NCI-H146 (cell line): ENCODE data around the gene ID4.
"Not testable (repeated sequence)": the region's sequence is repeated elsewhere in the genome, so short reads cannot be mapped to it uniquely, and the experiment has no call there.

Source experiments
- DNase-seq: peaks from one replicate; lab custom pipeline; 2025; lab: John Stamatoyannopoulos, UW

ID4 gene

GRCh38 chr6:19833947-19834346 lies 3.2 kb upstream of the ID4 start:
- DNase-seq, result no peak

DNA sequence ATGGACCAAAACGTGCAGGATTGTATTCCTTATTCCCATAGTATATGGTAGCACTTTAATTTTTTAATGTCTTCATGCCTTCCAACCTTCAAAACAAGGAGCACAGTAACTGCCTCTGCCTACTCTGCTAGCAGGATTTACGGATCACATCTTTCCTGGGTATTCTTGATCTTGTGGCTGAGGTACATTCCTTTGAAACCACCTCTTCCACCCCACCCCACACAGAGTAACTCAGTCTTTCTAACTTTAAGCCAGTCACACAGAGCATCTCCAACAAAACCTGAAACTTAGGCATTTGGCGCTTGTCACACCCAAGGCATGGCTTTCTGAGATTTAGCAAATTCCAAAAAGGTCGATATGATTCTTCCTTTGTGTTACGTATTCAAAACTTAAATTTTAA lies 2.3 kb upstream of the ID4 start:
- no peak for DNase-seq

DNA sequence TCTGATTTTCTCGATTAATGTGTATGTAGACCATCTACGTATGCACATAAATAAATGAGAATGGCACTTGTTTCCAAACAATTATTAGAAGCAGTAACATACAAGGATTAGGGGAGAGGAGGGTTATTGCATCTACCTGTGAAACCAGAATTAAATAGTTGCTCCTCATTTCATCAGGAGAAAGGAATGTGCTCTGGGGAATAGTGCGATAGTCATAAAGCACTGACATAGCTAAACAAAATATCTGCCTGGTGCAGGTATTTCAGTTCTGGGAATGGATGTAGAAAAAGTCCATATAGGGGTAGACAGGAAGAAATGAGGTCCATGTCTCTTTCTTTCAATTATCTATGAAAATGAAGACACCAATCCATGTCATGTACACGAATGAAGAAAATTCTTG lies 1.6 kb upstream of the ID4 start:
- DNase-seq, result no peak

DNA sequence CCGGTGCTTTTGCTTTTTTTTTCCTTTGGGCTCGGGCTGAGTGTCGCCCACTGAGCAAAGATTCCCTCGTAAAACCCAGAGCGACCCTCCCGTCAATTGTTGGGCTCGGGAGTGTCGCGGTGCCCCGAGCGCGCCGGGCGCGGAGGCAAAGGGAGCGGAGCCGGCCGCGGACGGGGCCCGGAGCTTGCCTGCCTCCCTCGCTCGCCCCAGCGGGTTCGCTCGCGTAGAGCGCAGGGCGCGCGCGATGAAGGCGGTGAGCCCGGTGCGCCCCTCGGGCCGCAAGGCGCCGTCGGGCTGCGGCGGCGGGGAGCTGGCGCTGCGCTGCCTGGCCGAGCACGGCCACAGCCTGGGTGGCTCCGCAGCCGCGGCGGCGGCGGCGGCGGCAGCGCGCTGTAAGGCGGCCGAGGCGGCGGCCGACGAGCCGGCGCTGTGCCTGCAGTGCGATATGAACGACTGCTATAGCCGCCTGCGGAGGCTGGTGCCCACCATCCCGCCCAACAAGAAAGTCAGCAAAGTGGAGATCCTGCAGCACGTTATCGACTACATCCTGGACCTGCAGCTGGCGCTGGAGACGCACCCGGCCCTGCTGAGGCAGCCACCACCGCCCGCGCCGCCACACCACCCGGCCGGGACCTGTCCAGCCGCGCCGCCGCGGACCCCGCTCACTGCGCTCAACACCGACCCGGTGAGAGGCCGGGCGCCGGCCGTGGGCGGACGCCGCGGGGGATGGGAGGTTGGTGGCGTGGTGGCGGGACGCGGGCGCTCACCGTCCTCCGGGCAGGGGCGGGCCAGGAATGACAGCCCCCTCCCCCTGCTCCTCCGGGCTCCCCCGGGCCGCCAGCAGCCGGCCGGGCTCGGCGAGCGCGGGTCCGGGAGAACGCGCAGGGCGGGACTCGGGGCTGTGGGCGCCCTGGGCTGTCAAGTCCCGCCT lies 606 bp downstream of the ID4 start:
- peak; percentile 58 for DNase-seq

GRCh38 chr6:19838442-19839236 lies 1.5 kb downstream of the ID4 start:
- peak; percentile 92 for DNase-seq

- DNase-seq, result no peak
These were observed 2.0 kb downstream of the ID4 start for GRCh38 chr6:19839237-19839546.

- DNase-seq, result no peak
These were observed 2.6 kb downstream of the ID4 start for GRCh38 chr6:19839788-19840187.

- no peak for DNase-seq
These were observed 4.0 kb downstream of the ID4 start for GRCh38 chr6:19841181-19841580.

DNA sequence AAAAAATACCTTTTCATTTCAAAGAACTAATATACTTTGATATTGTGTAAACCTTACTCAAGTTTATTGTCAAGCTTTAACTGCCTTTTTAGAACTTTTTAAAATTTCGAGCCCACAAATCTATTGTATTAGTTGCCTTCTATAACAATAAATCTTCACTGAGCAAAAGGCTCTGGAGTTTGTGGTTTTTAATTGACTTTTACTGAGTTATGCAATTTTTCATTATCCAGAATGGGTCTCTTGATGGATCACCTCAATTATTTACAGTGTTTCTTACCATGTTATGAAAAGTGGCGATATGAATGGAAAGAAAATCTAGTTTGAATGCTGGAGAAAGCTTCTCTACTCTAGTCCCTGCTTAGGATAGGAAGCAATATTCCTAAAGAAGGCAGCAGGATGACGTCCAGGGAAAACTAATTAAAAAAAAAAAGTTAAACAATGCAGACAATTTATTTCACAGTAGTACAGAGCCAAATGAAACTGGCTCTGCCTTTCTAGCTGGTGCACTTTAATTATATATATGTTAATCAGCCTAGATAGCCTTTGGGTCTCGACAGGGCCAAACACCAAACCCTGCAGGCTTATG lies 5.0 kb downstream of the ID4 start:
- DNase-seq, result no peak

GRCh38 chr6:19844689-19845088 lies 7.5 kb downstream of the ID4 start:
- no peak for DNase-seq

GRCh38 chr6:19845266-19846041 lies 8.3 kb downstream of the ID4 start:
- DNase-seq, result no peak

DNA sequence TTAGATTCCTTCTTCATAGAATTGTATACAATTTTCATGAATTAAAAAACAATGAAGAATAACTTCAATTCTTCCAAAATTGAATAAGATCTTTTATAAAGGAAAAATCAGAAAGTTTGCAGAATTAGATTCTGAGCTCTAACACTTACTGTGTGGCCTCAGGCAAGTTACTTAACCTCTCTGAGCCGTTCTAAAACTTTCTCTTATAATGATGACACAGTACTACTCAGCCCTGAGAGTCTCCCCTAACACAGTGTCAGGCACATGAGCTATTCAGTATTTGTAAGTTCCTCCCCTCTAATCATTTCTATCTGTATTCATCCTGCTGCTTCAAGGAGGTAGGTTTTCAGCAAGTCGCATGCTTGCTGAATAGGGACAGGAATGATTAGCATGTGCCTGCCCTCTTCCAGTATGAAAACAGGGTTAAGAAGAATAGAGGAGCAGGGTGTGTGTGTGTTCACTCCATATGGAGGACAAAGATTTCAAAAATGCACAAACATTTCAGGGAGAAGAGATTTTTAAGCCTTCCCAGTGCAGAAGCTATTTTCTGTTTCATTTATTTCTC lies 11.4 kb downstream of the ID4 start:
- no peak for DNase-seq

- DNase-seq, result no peak
These were observed 12.0 kb downstream of the ID4 start for GRCh38 chr6:19849196-19849595.

GRCh38 chr6:19849755-19850154 lies 12.6 kb downstream of the ID4 start:
- DNase-seq, result no peak

DNA sequence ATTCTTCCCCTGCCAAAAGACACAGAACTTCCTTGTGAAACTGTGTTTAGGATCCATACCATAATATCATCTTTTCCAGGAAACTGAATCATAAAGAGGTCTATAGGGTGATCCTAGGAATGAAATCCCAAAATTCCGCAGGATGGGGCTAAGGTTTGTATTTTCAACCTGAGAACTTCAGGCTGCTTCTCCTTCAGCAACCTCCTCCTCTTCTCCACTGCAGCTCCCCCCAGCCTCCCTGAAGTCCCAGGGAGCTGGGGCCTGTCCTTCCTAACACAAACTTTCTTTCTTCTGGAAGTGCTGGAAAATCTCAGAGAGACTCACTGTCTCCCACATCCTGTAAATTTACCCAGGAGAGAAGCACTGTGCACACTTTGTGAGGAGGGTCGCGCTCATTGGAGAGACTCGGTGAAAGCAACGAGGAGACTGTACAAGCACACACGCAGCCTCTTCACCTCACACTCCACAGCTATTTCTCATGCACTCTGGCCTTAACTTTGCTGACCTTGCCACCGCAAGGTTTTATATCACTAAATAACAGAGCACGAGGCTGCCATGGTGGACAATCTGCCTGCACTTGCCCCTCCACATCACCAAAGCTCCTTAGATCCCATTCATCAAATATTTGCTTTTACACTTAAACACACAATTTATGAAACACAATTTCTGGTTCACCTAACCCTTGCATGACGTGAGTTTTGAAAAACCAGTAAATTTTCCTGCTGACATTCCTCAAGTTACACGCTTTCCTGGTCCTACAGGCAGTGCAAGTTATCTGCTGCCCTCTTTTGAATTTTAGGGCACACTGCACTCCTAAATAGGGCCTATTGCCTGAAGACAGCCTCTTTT lies 14.3 kb downstream of the ID4 start:
- DNase-seq, result peak; percentile 85

- no peak for DNase-seq
These were observed 14.9 kb downstream of the ID4 start for GRCh38 chr6:19852090-19852457.

- DNase-seq, result no peak
These were observed 15.8 kb downstream of the ID4 start for GRCh38 chr6:19852927-19853326.

- not testable (repeated sequence) for DNase-seq
These were observed 17.3 kb downstream of the ID4 start for GRCh38 chr6:19854421-19855015.

GRCh38 chr6:19855536-19855935 lies 18.4 kb downstream of the ID4 start:
- no peak for DNase-seq

GRCh38 chr6:19857139-19857538 lies 20.0 kb downstream of the ID4 start:
- no peak for DNase-seq

DNA sequence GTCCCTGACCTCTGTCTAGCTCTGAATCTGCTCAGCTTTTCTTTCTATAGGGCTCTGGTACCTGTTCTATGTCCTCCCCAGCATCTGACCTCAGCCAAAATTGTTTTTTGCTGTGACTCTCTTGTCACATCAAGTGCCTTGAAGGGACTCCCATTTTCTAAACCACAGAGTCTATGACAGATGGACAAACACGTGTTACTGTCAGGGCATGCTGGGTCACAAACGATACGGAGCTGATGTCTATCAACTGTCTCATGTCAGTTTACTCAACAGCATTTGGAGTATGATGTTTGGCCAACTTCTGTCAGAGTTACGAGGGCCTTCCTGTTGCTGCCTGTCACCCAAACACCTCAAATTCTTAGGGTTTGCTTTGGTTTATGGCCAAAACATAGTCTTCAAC lies 20.5 kb downstream of the ID4 start:
- no peak for DNase-seq
